Stimulated activated CD4-positive, alpha-beta T cell treated with anti-CD3 and anti-CD28 coated beads, Interleukin-4, amount 100 ng/mL, for 24 hours (primary cell): ENCODE measurements around the gene PHRF1.
"Not testable (repeated sequence)": the region's sequence is repeated elsewhere in the genome, so short reads cannot be mapped to it uniquely, and the experiment has no call there.

Source experiments
- DNase-seq: peaks from one replicate; pipeline ENCODE4 v3.0.0-alpha.2; 2020

The PHRF1 gene

DNA sequence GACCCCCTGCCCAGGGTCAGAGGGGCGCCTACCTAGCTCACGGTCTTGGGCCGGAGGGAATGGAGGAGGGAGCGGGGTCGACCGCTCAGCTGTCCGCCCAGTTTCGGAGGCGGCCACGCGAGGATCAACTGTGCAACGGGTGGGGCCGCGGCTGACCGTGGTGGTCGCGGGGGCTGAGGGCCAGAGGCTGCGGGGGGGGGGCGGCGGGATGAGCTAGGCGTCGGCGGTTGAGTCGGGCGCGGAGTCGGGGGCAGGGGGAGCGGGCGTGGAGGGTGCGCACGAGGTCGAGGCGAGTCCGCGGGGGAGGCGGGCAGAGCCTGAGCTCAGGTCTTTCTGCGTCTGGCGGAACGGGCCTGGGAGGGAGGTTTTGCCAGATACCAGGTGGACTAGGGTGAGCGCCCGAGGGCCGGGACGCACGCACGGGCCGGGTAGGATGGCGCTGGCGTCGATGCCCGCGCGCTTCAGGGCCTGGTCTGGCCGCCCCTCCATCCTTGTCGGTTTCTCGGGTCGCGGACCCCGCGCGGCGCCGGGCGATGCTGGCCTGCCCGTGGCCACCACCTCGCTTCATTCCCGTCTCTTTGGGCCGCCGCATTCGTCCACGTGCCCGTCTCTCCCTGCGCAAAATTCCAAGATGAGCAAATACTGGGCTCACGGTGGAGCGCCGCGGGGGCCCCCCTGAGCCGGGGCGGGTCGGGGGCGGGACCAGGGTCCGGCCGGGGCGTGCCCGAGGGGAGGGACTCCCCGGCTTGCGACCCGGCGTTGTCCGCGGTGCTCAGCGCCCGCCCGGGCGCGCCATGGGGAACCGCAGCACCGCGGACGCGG, 60.5 kb downstream of the PHRF1 start, which contains the start of gene DRD4:
TSS of gene DRD4 (plus strand) at position 759 of the 822 bp plus-strand sequence. CDS start at position 795, 36 bp downstream.
- DNase-seq = no peak

- no peak for DNase-seq
Measured at GRCh38 chr11:637333-637592, 61.0 kb downstream of the PHRF1 start.

- no peak for DNase-seq
Measured at GRCh38 chr11:637593-638521, 61.6 kb downstream of the PHRF1 start.

GRCh38 chr11:638631-639331, 62.5 kb downstream of the PHRF1 start:
- no peak for DNase-seq

DNA sequence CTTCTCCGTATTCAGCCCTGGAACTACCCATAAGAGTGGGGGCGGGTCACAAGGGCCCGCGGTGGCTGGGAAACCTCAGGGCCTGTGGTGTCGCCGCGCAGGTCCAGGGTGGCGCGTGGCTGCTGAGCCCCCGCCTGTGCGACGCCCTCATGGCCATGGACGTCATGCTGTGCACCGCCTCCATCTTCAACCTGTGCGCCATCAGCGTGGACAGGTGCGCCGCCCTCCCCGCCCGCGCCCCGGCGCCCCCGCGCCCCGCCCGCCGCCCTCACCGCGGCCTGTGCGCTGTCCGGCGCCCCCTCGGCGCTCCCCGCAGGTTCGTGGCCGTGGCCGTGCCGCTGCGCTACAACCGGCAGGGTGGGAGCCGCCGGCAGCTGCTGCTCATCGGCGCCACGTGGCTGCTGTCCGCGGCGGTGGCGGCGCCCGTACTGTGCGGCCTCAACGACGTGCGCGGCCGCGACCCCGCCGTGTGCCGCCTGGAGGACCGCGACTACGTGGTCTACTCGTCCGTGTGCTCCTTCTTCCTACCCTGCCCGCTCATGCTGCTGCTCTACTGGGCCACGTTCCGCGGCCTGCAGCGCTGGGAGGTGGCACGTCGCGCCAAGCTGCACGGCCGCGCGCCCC, 63.2 kb downstream of the PHRF1 start:
- no peak for DNase-seq

DNA sequence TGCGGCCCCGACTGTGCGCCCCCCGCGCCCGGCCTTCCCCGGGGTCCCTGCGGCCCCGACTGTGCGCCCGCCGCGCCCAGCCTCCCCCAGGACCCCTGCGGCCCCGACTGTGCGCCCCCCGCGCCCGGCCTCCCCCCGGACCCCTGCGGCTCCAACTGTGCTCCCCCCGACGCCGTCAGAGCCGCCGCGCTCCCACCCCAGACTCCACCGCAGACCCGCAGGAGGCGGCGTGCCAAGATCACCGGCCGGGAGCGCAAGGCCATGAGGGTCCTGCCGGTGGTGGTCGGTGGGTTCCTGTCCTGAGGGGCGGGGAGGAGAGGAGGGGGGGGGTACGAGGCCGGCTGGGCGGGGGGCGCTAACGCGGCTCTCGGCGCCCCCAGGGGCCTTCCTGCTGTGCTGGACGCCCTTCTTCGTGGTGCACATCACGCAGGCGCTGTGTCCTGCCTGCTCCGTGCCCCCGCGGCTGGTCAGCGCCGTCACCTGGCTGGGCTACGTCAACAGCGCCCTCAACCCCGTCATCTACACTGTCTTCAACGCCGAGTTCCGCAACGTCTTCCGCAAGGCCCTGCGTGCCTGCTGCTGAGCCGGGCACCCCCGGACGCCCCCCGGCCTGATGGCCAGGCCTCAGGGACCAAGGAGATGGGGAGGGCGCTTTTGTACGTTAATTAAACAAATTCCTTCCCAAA, 63.9 kb downstream of the PHRF1 start:
- DNase-seq = no peak

GRCh38 chr11:641806-642370, 65.6 kb downstream of the PHRF1 start:
- DNase-seq = no peak

GRCh38 chr11:643366-643765, 67.1 kb downstream of the PHRF1 start:
- DNase-seq = no peak

DNA sequence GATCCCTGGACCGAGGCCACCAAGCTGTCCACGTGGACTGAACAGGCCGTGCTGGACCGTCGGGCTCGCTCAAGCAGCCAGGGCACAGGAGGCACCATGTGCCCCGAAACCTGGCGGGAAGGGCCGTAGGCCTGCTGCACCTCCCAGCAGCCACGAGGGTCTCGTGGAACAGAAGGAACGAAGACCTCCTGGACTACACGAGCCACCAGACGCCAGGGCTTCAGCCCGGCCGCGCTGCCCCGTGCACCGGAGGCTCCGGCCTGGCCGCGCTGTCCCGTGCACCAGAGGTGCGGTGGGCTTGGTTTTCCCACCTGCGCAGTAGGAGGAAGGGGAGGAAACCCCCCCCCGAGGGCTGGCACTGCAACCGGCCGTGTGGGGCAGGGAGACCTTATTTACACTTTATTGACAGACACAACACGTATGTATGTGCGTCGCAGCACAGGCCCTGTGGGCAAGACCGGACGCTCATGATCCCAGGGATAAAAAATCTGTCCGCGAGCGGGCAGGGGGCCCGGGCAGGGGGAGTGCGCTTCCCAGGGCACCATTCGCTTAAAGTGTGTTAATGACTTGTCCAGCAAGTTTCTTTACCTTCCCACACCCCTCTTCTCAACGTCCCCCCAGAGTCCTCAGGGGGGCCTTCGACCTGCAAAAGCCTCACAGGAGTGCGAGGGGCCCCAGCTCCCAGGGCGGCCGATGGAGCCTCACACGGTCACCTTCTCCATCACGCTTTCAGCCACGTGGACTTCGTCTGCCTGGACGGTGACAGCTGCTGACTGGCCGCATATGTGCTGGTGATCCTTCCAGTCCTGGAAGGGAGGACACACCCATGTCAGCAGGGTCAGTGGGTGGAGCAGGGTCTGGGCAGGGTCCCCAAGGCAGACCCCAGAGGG, 67.8 kb downstream of the PHRF1 start:
- DNase-seq = no peak

DNA sequence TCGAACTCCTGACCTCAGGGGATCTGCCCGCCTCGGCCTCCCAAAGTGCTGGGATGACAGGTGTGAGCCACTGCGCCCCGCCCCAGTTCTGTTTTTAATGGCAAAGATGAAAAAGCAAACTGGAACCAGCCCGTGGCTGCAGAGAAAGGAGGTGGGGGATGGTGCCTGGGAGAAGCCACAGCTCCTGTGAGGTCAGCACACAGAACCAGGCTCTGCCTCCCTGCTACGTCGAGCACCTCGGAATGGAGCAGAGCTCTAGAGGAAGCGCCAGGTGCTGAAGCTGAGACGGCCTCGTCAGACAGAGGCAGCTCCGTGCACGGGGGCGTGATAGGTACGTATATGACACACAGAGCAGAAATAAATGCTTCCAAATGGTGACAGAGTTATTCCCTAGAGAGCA, 69.3 kb downstream of the PHRF1 start:
- no peak for DNase-seq

- DNase-seq = no peak
Measured at GRCh38 chr11:646214-646613, 69.9 kb downstream of the PHRF1 start.

- DNase-seq = not testable (repeated sequence)
Measured at GRCh38 chr11:647672-648158, 71.4 kb downstream of the PHRF1 start.

DNA sequence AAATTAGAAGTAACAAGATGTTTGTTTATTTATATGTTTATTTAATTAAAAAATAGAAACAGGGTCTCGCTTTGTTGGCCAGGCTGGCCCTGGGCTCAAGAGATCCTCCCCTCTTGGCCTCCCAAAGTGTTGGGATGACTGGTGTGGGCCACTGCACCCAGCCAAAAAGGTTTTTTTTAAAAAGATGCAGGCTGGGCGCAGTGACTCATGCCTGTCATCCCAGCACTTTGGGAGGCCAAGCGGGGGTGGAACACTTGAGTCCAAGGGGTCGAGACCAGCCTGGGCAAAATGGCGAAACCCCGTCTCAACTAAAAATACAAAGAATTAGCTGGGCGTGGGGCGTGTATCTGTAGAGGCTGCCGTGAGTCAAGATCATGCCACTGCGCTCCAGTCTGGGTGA, 74.2 kb downstream of the PHRF1 start:
- no peak for DNase-seq

GRCh38 chr11:653136-653535, 76.9 kb downstream of the PHRF1 start:
- DNase-seq = not testable (repeated sequence)

DNA sequence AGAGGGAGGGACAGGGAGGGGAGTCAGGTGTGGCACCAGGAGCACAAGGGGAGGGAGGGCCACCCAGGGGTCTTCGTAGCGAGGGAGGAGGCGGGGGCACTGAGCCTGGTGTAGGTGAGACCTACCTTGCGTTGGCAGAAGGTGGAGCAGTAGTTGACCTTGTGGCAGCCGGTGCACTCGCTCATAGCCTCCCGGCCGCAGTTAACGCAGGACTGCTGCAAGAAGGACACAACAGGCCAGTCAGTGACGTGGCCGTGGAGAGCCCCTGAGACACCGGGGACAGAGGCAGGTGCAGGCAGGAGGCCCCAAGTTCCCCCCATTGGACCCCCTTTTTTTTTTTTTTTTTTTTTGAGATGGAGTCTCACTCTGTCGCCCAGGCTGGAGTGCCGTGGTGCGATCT, 77.6 kb downstream of the PHRF1 start:
- no peak for DNase-seq

GRCh38 chr11:654444-654843, 78.2 kb downstream of the PHRF1 start:
- not testable (repeated sequence) for DNase-seq

DNA sequence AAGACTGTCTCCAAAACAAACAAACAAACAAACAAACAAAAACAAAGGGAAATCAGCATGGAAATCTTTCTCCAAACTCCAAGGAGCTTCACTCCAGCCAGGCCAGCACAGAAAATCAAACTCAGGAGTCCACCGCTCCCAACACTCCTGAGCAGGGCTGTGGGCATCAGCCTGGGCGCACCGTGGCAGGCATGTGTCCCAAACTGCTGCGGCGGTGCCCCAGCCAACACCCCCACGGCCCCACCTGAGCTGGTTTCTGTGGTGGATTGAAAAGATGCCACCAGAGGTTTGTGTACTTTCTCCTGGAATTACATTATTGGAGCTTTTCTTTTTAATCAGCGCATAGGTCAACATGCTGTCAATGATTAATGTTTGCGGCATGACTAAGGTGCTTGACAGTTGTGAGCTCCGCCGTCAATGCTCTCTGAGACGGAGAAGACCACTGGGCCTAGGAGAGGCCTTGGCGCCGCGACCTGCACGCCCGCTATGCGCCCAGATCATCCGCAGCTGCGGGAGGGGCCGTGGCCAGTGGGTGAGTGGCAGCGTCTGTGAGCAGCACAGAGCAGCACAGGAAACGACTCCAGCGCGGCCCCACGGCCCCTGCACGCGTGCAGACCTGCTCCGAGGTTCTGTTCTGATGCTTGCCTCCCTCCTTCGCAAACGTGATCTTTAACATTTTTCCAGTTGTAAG, 78.9 kb downstream of the PHRF1 start:
- DNase-seq = no peak

DNA sequence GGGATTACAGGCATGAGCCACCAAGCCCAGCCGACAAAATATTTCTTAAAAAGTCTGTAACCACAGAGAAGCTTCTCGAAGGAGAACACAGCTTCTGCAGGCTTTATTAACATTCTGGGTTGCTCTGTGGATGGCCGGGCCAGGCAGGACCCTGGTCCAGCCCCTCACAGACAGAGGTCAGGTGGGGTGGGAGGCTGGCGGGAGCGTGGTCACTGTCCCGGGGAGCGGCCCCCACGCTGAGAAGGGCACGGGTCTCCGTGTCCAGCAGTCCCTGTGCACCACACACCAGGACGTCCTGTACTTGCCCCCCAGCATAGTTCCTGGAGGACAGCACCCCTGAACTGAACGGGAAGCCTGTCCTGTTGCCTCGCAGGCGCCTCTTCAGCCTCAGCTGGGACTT, 80.2 kb downstream of the PHRF1 start:
- DNase-seq = no peak

GRCh38 chr11:656866-657265, 80.6 kb downstream of the PHRF1 start:
- DNase-seq = no peak

- no peak for DNase-seq
Measured at GRCh38 chr11:657691-658126, 81.4 kb downstream of the PHRF1 start.
